Amniotic stem cell (primary cell): ENCODE data around the gene SLC23A2.

Source experiments
- DNase-seq: peaks from one replicate; lab custom pipeline; 2025; lab: John Stamatoyannopoulos, UW

The SLC23A2 gene

DNA sequence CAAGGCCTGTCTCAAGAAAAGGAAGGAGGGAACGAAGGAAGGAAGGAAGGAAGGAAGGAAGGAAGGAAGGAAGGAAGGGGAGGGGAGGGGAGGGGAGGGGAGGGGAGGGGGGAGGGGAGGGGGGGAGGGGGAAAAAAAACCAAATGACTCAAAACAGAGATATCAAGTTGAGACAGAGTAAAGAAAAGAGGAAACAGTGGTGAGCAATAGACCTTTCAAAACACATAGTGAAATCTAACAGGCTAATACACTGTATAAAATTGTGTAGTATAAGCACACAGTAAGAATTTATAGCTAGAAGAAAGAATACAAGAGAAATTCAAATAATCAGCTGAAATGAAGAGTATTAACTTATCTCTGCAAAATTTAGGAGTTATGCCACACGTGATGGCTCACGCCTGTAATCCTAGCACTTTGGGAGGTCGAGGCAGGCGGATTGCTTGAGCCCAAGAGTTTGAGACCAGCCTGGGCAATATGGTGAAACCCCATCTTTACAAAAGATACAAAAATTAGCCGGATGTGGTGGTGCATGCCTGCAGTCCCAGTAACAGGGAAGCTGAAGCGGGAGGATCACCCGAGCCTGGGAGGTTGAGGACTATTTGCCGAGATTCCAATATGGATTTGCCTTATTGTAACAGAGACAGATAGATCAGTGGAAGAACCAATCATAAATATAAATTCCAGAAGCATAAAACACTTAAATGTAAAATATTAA, 156.4 kb downstream of the SLC23A2 start:
- DNase-seq: no peak

DNA sequence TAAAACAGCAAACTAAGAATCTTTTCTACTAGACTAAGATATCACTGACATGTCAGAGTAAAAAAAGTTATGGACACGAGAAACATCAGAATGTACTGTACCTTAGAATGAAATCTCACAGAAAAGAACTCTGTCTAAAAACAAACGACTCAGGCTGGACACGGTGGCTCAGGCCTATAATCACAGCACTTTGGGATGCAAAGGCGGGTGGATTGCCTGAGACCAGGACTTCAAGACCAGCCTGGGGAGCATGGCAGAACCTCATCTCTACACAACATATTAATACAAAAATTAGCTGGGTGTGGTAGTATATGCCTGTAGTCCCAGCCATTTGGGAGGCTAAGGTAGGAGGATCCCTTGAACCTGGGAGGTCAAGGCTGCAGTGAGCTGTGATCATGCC, 157.0 kb downstream of the SLC23A2 start:
- no peak for DNase-seq

DNA sequence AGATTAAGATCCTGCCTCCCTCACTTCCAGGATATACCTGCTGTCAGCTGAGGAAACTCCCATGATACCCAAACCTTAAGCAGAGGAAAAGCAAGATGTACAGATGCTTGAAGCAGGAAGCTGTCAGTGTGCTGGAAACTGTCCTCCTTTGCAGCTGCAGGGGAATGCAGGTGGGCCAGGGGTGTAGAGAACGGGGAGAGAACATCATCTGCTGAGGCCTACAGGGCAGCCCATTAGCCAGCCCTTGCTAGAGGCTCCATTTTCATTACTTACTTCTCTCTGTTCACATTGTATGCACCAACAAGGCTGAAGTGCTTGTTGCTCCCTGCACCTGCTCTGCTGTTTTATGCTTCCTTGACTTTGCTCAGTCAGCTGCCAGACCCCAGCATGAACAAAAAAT, 160.5 kb downstream of the SLC23A2 start:
- no peak for DNase-seq

DNA sequence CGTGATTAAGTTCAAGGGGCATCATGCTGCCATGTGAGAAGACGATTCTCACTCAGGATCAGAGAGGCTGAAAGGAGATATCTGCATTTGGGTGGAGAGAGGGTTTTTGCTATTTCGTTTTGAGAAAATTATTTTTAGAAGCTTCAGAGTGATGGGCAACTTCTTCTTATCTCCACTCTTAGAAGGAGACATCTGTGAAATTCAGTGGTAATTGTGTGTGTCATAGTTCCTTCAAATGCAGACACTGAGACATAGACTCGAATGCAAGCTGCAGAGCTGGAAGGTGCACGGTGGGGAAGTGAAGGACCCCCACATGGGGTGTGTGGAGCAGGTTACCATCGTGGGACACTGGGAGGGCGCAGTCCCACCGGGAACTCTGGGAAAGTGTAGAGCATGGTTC, 162.8 kb downstream of the SLC23A2 start:
- no peak for DNase-seq

DNA sequence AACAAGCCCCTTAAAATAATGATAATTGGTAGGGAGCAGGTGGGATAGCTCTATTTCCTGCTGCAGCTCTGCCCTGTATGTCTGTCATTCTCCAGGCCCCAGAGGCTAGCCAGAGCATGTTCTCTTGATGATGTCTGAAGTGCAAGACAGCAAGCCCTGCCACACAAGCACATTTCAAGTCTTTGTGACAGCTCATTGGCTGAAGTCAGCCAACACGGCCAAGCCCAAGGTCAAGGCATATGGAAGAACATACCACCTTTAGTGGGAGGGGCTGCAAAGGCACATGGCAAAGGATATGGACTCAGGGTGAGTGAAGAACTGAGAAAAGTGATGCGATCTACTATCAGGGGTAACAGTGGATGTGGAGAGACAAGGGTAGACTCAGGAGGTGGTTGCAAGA, 163.6 kb downstream of the SLC23A2 start:
- no peak for DNase-seq

DNA sequence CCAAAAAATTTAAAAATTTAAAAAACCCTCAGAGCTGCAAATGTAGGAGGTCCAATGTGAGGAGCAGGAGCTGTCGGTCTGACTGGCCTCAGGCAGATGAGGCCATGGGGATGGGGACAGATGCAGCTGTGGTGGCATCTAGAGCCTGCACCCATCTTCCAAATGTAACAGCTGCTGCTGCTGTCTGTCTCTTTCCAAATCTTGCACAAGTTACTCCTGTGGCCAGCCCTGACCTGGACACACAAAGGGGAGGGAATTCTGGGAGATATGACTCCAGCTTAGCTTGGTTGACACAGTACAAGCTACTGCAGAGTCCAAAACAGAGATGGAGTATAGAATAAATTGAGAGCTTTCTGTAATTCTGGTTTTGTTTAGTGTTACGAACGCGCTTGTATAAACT, 164.4 kb downstream of the SLC23A2 start:
- no peak for DNase-seq

DNA sequence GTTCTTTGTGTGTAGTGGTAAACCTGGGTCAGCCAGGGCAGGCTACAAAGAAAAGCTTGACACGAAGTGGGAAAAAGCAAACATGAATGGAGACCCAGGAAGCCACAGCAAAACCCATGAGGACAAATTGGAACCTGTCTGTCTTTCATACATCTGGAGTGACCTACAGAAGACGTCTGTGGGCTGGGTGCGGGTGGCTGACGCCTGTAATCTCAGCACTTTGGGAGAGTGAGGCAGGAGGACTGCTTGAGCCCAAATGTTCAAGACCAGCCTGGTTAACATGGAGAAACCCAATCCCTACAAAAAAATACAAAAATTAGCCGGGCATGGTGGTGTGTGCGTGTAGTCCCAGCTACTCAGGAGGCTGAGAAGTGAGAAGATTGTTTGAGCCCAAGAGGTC, 164.8 kb downstream of the SLC23A2 start:
- DNase-seq: no peak

DNA sequence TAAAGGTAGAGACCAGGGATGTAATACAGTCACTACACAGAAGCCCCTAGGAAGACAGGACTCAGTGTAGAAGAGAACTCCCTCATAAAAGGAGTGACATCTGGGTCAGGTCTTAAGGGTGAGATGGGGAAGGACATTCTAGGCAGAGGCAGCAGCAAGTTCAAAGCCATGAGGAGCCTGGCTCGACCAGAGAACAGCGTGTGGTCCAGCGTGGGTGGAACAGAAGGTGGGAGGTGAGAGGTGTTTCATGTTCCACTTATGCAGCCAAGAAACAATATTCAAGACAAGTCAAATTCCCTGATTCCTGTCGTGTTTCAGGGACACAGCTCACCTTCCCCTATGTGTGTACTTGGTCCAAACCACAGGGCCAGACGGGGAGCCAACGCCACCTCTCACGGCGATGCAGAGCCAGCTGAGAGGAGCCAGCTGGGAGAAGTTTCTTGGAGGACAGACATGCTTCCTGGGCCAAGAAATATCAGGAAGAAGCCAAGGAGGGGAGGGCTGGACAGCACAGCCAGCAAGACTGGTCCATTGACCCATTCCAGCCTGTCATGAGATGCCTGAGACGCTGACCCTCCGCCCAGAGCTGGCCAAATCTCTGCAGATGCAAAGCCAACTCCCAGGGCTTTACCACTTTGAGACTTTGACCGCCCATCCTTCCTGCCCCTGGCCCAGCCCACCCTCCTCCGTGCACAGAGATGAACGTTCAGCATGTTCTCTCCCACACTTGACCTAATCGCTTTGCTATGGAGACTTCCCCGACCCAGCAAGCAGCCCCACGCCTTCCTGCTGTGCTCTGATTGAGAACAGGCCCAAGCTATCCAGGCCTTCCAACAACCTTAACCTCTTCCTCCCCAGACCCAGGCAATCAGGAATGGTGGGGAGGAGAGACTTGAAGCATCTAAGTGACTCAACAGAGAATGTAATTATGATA, 165.8 kb downstream of the SLC23A2 start:
- DNase-seq: no peak

DNA sequence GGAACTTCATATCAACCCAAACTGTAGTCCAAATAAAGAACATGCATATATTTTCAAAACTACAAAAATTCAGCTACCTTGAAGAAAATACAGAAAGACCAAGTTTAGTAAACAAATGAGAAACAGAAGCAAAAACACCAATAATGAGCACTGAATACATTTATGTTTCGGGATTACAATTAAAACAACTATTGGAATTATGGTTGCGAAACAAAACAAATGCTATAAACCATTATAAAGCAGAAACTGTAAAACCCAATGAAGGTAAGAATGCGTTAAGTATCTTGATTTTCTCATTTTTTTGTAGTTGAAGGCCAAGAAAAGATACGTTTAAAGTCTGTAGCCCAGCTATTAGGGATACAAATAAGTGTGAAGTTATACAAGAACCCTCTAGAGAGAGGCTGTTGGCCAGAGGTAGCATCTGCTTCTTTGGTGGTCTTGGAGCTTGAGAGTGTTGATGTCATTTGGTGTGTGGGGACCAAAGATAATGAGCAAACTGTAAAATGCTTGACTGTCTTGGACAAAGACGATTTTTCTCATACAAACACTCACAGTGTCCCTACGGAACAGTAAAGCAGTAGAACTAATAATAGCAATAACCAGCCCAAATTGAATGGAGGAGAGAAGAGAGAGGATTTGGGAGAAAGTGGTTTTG, 168.1 kb downstream of the SLC23A2 start:
- no peak for DNase-seq

DNA sequence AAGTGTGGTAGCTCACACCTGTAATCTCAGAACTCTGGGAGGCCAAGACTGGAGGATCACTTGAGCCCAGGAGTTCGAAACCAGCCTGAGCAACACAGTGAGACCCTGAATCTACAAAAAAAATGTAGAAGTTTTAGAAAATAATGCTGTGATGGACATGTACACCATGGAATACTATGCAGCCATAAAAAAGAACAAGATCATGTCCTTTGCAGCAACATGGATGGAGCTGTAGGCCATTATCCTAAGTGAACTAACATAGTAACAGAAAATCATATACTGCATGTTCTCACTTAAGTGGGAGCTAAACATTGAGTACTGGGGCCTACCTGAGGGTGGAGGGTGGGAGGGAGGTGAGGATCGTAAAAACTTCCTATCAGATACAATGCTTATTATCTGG, 168.8 kb downstream of the SLC23A2 start:
- no peak for DNase-seq

DNA sequence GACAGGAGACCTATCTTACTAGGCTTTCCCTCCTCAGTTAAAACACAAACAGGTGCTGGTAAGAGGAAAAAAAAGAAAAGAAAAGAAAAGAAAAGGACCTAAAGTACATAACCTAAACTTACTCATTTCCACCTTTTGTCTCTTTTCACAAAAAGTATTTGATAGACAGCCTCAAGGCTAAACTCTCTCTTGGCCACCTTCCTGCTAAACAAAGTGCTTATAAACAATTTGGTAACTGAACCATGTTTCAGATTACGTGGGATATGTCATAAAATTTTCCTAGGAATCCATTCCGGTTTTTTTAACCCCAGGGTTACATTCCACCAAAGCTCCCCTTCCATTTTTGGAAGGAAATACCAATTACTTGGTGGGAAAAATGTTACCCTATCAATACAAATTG, 170.6 kb downstream of the SLC23A2 start:
- DNase-seq: no peak

DNA sequence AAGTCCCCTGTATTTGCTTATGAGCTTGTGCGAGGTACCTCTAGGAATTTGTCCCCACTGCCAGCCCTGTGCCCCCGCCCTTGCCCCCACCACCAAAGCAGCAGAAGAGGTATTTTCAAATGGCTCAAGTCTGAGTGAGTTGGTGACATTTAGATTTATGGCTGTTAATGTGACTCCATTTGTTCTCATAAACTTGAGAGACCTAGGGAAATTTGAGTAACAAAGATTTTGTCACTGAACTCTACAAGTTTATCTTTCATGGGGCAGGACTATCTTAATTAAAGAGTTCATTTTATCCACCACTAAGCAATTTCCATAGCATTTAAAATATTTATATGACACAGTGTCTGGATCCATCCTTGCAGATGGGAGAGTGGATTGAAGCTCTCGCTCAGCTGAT, 171.1 kb downstream of the SLC23A2 start:
- no peak for DNase-seq

DNA sequence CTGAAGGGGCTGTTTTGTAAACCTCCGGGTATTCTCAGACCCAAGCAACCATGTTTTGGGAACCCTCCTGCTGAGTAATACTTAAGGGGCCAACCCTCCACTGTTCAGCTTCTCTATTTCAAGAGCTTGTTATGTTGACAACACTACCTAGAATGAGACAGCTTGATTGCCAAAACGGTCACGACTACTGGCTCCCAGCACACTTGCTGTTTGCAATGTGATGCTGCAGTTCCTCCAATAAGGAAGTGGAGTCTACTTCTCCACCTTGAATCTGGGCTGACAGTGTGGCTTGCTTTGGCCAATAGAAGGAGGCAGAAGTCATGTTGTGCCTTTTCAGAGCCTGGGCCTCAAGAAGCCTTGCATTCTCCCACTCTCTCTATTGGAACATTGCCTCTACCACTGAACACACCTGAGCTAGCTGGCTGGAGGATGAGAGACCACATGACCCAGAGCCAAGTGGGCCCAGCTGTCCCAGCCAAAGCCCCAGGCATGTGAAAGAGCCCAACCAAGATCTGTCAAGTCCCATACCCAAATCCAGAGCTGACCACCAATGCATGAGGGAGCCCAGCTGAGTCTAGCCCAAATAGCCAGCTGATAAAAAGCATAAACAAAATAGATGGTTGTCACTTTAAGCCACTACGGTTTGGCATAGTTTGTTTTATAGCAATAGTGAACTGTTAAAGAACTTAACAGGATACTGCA, 171.6 kb downstream of the SLC23A2 start:
- no peak for DNase-seq

DNA sequence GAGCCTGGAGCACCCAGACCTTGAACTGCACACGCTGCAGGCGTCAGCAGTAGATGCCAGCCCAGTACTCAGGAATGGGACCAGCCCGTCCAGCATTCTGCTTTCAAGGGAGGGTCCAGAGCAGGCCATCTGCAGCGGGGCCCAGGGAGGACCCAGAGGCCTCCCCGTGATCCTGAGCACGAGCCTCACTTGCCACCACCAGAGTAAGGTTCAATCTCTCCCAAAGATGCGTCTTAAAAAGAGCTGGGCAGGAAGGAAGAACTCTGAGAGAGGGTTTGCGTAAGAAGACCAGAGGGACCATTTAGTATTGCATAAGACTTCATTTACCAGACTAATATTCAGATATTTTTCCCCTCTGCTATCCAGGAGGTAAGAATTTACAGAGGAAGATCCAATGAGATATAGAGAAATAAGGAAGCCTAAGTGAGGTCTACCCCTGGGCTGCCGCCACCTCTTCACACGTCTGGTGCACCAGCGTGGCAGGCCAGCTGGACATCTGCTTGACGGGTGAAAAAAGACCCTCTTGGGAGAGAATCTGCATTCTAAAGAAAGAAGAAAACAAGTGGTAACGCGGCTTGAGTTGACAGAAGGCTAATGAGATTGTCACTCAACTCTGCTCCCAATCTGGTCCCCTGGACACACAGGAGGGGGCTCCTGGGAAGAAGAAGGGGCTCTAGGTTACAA, 172.3 kb downstream of the SLC23A2 start:
- no peak for DNase-seq

DNA sequence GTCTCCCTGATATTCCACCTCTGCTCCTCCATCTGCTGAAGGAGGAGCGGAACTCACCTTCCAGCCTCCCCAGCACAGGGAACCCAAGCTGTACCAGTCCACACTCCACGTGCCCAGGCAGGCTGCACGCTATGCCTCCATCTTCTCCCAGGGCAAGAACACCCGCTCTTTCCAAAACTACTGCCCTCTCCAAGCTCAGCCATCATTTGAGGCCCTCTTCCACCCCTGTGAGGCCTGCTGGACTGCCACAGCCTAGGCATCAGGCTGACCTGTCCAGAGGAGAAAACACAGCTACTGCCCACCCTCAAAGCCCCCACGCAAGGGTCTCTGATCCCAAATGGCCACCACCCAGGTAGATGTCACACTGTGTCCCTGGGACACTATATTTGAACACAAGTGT, 179.7 kb downstream of the SLC23A2 start:
- DNase-seq: no peak

DNA sequence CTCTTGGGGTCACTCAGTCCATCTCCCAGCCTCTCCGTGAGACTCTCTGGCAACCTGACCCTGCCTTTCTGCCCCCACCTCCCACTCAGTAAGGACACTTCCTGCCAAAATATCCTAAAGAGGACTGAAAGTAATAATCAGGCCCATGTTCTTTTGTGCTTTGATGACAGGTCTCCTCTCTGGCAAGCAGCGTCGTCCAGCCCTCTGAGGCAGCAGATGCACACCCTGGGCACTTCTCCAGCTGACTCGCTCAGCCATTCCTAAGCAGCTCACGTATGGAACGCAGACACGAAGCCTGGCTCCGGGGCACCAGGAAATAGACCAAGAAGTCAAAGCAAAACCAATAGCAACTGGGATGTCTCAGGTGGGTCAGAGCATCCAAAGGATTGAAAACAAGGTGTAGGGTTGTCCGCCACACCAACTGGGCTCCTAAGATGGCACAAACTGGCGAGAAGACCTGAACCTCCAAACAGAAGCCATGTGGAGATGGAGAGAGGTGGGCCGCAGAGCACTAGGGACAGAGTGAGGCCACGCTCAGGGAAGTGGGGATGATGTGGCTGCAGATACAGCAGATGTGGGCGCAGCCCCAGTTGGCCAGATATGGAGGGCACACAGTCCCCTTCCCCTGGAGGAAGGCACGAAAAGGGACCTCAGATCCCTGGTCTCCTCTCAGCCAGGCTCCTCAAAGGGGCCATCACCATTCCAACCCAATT, 180.3 kb downstream of the SLC23A2 start:
- DNase-seq: peak; percentile 36

DNA sequence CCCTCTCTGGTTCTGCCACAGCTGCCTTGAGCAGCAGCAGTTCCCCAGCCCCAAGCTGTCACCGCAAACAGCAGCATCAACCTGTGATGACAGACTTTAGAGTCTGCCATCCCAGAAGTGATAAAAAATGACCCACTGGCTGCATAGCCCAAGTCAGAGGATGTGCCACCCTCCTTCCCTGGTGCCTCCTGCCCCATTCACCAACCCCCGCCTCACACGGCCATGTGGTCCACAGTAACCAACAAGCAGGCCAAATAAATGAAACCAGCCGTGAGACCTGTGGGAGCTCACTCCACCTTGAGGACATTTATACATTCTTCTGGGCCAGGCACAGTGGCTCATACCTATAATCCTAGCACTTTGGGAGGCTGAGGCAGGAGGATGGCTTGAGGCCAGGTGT, 181.4 kb downstream of the SLC23A2 start:
- no peak for DNase-seq

DNA sequence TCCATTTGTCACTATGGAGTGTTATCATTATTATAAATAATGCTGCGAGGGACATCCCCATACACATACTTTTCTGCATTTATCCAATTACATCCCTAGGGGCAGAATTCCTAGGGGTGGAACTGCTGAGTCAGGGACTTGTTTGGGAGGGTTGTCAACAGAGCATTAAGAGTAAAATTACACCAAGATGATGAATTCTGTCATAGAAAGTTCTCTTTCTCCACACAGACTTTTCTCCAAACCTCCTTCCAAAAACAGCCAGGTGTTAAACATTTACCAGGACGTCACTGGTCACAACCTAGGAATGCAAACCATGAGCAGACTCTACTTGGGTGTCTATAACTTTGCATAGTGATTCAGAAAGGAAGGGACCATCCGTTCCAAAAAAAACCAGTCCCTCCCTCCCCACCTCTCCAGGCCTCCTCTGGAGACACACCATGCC, 184.1 kb downstream of the SLC23A2 start:
- DNase-seq: no peak

DNA sequence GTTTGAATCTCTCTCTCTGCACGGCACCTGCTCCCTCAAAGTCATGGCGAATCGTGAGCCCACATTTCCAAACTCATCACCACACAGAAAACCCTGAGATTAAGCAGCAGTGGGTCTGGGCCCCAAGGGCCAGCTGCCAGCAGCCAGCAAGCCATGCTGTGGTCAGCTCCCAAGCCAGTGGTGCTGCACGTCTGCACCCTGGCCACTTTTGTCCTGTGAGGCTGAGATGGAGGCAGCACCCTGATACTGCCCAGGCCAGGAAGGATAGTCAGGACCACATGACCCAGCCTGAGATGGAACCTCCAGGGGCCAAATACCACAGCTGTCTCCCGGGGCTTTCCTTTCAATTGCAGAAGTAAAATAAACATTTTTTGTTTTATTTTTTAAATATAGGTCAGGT, 185.7 kb downstream of the SLC23A2 start:
- DNase-seq: no peak

DNA sequence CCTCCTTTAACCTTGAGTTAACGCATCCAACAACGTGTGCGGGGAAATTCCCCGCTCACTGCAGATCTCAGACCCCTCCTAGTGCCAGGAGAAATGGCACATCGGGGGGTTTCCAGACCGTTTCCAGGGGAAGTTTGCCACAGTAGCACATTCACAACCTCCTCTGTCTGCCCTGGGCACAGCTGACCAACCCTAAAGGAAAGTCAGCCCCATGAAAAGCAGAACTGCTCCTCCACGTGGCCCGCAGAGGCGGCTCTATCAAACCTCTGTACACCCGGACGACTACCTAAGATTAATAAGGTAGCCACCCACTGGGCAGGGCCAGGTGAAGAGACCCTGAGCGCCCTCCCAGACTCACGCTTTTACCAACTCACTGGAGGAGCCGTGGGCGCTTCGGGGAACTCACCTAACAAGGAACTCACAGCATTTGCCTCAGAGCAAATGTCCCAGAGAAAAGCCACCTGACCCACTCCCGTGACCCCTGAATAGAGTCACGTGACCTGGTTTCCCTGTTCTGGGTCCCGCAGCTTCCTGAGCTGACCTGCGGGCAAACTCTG, 186.5 kb downstream of the SLC23A2 start:
- no peak for DNase-seq
